Neural progenitor cell (in vitro differentiated cells): ENCODE data around the gene GPR152. TPM values are rescaled to one million over a fixed set of nuclear protein-coding genes. Genes with fewer than 3 reads are reported as not detected.

Experiments
- DNase-seq: peaks from one replicate; pipeline ENCODE4 v3.0.0-alpha.2; 2016; ENCODE audit warnings: low spot score
- H2AFZ ChIP-seq: fragments of 200-600 bp; sonication (generic); replicated peaks from 2 replicates; pipeline ENCODE4 v1.6.1; 2016; ENCODE audit warnings: antibody characterized with exemption
- H3F3A ChIP-seq: fragments of 200-600 bp; sonication (generic); 2 replicates; pipeline ENCODE4 v1.6.1; 2016; ENCODE audit warnings: antibody characterized with exemption, low read depth
- H3K27ac ChIP-seq: fragments of 200-600 bp; sonication (generic); 2 replicates; pipeline ENCODE4 v1.5.1; 2016; ENCODE audit warnings: mild to moderate bottlenecking
- H3K27me3 ChIP-seq: fragments of 200-600 bp; sonication (generic); 2 replicates; pipeline ENCODE4 v1.6.1; 2016; ENCODE audit warnings: mild to moderate bottlenecking, moderate library complexity
- H3K36me3 ChIP-seq: fragments of 200-600 bp; sonication (generic); 2 replicates; pipeline ENCODE4 v1.5.1; 2016
- H3K4me1 ChIP-seq: fragments of 200-600 bp; sonication (generic); 2 replicates; pipeline ENCODE4 v1.6.1; 2016; ENCODE audit warnings: mixed run types
- H3K4me2 ChIP-seq: fragments of 200-600 bp; sonication (generic); 2 replicates; pipeline ENCODE4 v1.6.1; 2016
- H3K4me3 ChIP-seq: fragments of 200-600 bp; sonication (generic); 2 replicates; pipeline ENCODE4 v1.5.1; 2016
- H3K79me2 ChIP-seq: fragments of 200-600 bp; sonication (generic); 2 replicates; pipeline ENCODE4 v1.6.1; 2016; ENCODE audit warnings: low read depth
- H3K9ac ChIP-seq: fragments of 200-600 bp; sonication (generic); 2 replicates; pipeline ENCODE4 v1.6.1; 2016
- H3K9me3 ChIP-seq: fragments of 200-600 bp; sonication (generic); 2 replicates; pipeline ENCODE4 v1.5.1; 2016; ENCODE audit warnings: low read depth
- H4K20me1 ChIP-seq: fragments of 200-600 bp; sonication (generic); 2 replicates; pipeline ENCODE4 v1.6.1; 2016; ENCODE audit warnings: low read depth
- H3K27ac Mint-ChIP-seq: 3 replicates; pipeline ENCODE4 v1.8.0; 2021; ENCODE audit warnings: mixed read lengths
- H3K27me3 Mint-ChIP-seq: 2 replicates; pipeline ENCODE4 v1.8.0; 2022; ENCODE audit warnings: low read depth, mild to moderate bottlenecking, inconsistent platforms, moderate library complexity, mixed read lengths; ENCODE audit not compliant: insufficient read depth
- H3K36me3 Mint-ChIP-seq: 3 replicates; pipeline ENCODE4 v1.8.0; 2021; ENCODE audit warnings: mixed read lengths
- H3K4me1 Mint-ChIP-seq: 3 replicates; pipeline ENCODE4 v1.8.0; 2021; ENCODE audit warnings: mixed read lengths
- H3K4me3 Mint-ChIP-seq: 3 replicates; pipeline ENCODE4 v1.8.0; 2021; ENCODE audit warnings: mild to moderate bottlenecking, moderate library complexity, mixed read lengths
- H3K9me3 Mint-ChIP-seq: 3 replicates; pipeline ENCODE4 v1.8.0; 2020; ENCODE audit warnings: mixed read lengths
- CTCF ChIP-seq: fragments of 200-600 bp; sonication (generic); IDR thresholded peaks from 2 replicates; pipeline ENCODE4 v1.5.1; 2017; ENCODE audit warnings: antibody characterized with exemption, mild to moderate bottlenecking
- EZH2 ChIP-seq: fragments of 200-600 bp; sonication (generic); IDR thresholded peaks from 2 replicates; pipeline ENCODE4 v1.6.1; 2017; ENCODE audit warnings: antibody characterized with exemption, mild to moderate bottlenecking, moderate library complexity
- EZH2phosphoT487 ChIP-seq: fragments of 200-600 bp; sonication (generic); IDR thresholded peaks from 2 replicates; pipeline ENCODE4 v1.6.1; 2017; ENCODE audit warnings: antibody characterized with exemption
- total RNA-seq: library from RNA; depleted of rRNA; stranded (reverse); fragments of >200 nt; gene quantifications from 2 replicates; pipeline ENCODE4 v1.2.3, GENCODE V29; 2015; ENCODE audit warnings: low replicate concordance

Gene GPR152
- total RNA-seq, 1 donor from 2014 or later = not detected

GRCh38 chr11:67419325-67420049, 33.0 kb downstream of the GPR152 start:
- H3K36me3 Mint-ChIP-seq = no peaks in the 10 kb centered on the region
- H3K4me3 ChIP-seq = no peak overlapping the region
- H3K4me3 Mint-ChIP-seq = peak overlapping the region; percentile 81

GRCh38 chr11:67418476-67419281, 33.9 kb downstream of the GPR152 start:
- Histone ChIP-seq H3K4me1 (peaks cover 9% of the 10 kb centered on the region), H3K4me3 (no peak overlapping the region), H3F3A (peaks cover 13% of the 10 kb centered on the region), H3K9ac (no peak overlapping the region), H3K27ac (no peak overlapping the region), H3K9me3 (no peaks in the 10 kb centered on the region), H3K4me2 (no peak overlapping the region), H2AFZ (no peak overlapping the region), H3K79me2 (no peaks in the 10 kb centered on the region), H3K27me3 (peaks cover 56% of the 10 kb centered on the region), H4K20me1 (no peaks in the 10 kb centered on the region), H3K36me3 (no peaks in the 10 kb centered on the region)
- DNase-seq = no peak
- no peak overlapping the region for H3K4me3 Mint-ChIP-seq
- peaks cover 25% of the 10 kb centered on the region for H3K27me3 Mint-ChIP-seq
- H3K9me3 Mint-ChIP-seq = no peaks in the 10 kb centered on the region
- TF ChIP-seq EZH2 (no peak), CTCF (no peak), EZH2phosphoT487 (no peak)
- H3K36me3 Mint-ChIP-seq = no peaks in the 10 kb centered on the region
- H3K27ac Mint-ChIP-seq = no peak overlapping the region
- peaks cover 24% of the 10 kb centered on the region for H3K4me1 Mint-ChIP-seq

More at GRCh38 chr11:67419325-67420049, 33.0 kb downstream of the GPR152 start:
- Histone ChIP-seq H4K20me1 (no peaks in the 10 kb centered on the region), H2AFZ (no peak overlapping the region), H3K4me1 (peaks cover 9% of the 10 kb centered on the region), H3K9ac (no peak overlapping the region), H3K4me2 (peak overlapping the region; percentile 86), H3K27me3 (peaks cover 48% of the 10 kb centered on the region), H3K9me3 (no peaks in the 10 kb centered on the region), H3K36me3 (no peaks in the 10 kb centered on the region), H3K79me2 (no peaks in the 10 kb centered on the region), H3F3A (peaks cover 13% of the 10 kb centered on the region), H3K27ac (no peak overlapping the region)
- no peak overlapping the region for H3K27ac Mint-ChIP-seq
- DNase-seq = no peak
- no peaks in the 10 kb centered on the region for H3K9me3 Mint-ChIP-seq
- H3K4me1 Mint-ChIP-seq = peaks cover 25% of the 10 kb centered on the region
- no peak for TF ChIP-seq CTCF
- no peak for TF ChIP-seq EZH2phosphoT487
- TF ChIP-seq EZH2 = no peak
- peaks cover 25% of the 10 kb centered on the region for H3K27me3 Mint-ChIP-seq

GRCh38 chr11:67417425-67417824, 35.1 kb downstream of the GPR152 start:
- no peaks in the 10 kb centered on the region for H3K36me3 ChIP-seq
- H3K9me3 ChIP-seq = no peaks in the 10 kb centered on the region
- no peak for DNase-seq
- H3K27me3 ChIP-seq = peaks cover 56% of the 10 kb centered on the region
- H3K4me3 Mint-ChIP-seq = no peak overlapping the region
- peaks cover 22% of the 10 kb centered on the region for H3K4me1 Mint-ChIP-seq
- no peak overlapping the region for H2AFZ ChIP-seq
- TF ChIP-seq CTCF = no peak
- no peak for TF ChIP-seq EZH2phosphoT487
- no peak for TF ChIP-seq EZH2
- no peaks in the 10 kb centered on the region for H3K9me3 Mint-ChIP-seq
- no peak overlapping the region for H3K27ac ChIP-seq
- H3F3A ChIP-seq = peaks cover 17% of the 10 kb centered on the region
- H3K27ac Mint-ChIP-seq = no peak overlapping the region
- no peak overlapping the region for H3K9ac ChIP-seq
- no peaks in the 10 kb centered on the region for H3K79me2 ChIP-seq
- peaks cover 9% of the 10 kb centered on the region for H3K4me1 ChIP-seq
- H3K27me3 Mint-ChIP-seq = peaks cover 23% of the 10 kb centered on the region
- H3K4me3 ChIP-seq = no peak overlapping the region
- no peaks in the 10 kb centered on the region for H3K36me3 Mint-ChIP-seq
- H3K4me2 ChIP-seq = no peak overlapping the region
- H4K20me1 ChIP-seq = no peaks in the 10 kb centered on the region
